Fibroblast of lung (primary cell): ENCODE data around the gene LZTR1. TPM values are rescaled to one million over a fixed set of nuclear protein-coding genes. Genes with fewer than 3 reads are reported as not detected.

Source experiments
- DNase-seq, 2 donors: peaks; one replicate each; pipeline versions ENCODE4 v3.0.0 to v3.0.0-alpha.2; 2010; ENCODE audit warnings: low read depth in 2 of 2
- H2AFZ ChIP-seq: 2 replicates; pipeline ENCODE4 v1.5.1; 2012; ENCODE audit warnings: low read length, control low read depth, inconsistent platforms
- H3K27ac ChIP-seq: 2 replicates; pipeline ENCODE4 v1.5.1; 2011; ENCODE audit warnings: low read length, control low read depth; ENCODE audit not compliant: insufficient read depth
- H3K27me3 ChIP-seq: 2 replicates; pipeline ENCODE4 v1.5.1; 2011; ENCODE audit warnings: mild to moderate bottlenecking, low read length; ENCODE audit not compliant: control insufficient read depth, insufficient read depth
- H3K36me3 ChIP-seq: 2 replicates; pipeline ENCODE4 v1.5.1; 2011; ENCODE audit warnings: low read length; ENCODE audit not compliant: control insufficient read depth, insufficient read depth
- H3K4me1 ChIP-seq: 2 replicates; pipeline ENCODE4 v1.5.1; 2011; ENCODE audit warnings: low read length; ENCODE audit not compliant: control insufficient read depth, insufficient read depth; ENCODE audit errors: extremely low read depth
- H3K4me2 ChIP-seq: 2 replicates; pipeline ENCODE4 v1.5.1; 2011; ENCODE audit warnings: low read length, control low read depth; ENCODE audit not compliant: insufficient read depth; ENCODE audit errors: extremely low read depth
- H3K4me3 ChIP-seq, 4 experiments: fragments of 200-600 bp in 1 of 4; sonication (generic) in 1 of 4; replicated peaks in 1 of 4; 2 replicates each; pipeline ENCODE4 v1.5.1; 2011 to 2016; ENCODE audit warnings: low read length in 4 of 4, low read depth in 3 of 4, mild to moderate bottlenecking in 3 of 4, control low read depth in 2 of 4, inconsistent platforms in 1 of 4, mixed read lengths in 1 of 4; ENCODE audit not compliant: insufficient read depth in 1 of 4; ENCODE audit errors: control extremely low read depth in 1 of 4
- H3K79me2 ChIP-seq: 2 replicates; pipeline ENCODE4 v1.5.1; 2012; ENCODE audit warnings: mild to moderate bottlenecking, low read length, inconsistent platforms; ENCODE audit not compliant: control insufficient read depth, insufficient read depth
- H3K9ac ChIP-seq: 2 replicates; pipeline ENCODE4 v1.5.1; 2011; ENCODE audit warnings: mild to moderate bottlenecking, low read length, control low read depth; ENCODE audit not compliant: insufficient read depth
- H3K9me3 ChIP-seq: 2 replicates; pipeline ENCODE4 v1.5.1; 2012; ENCODE audit warnings: low read depth, low read length; ENCODE audit not compliant: control insufficient read depth, insufficient read depth
- H4K20me1 ChIP-seq: 2 replicates; pipeline ENCODE4 v1.5.1; 2011; ENCODE audit warnings: low read length; ENCODE audit not compliant: control insufficient read depth, insufficient read depth; ENCODE audit errors: extremely low read depth
- CTCF ChIP-seq, 2 donors: IDR thresholded peaks in 1 of 2; conservative IDR thresholded peaks in 1 of 2; 1 replicate in 1 of 2; 2 replicates in 1 of 2; pipeline ENCODE4 v1.5.1; 2011 to 2012; ENCODE audit warnings: low read length in 2 of 2, control low read depth in 1 of 2, inconsistent platforms in 1 of 2, low read depth in 1 of 2, mild to moderate bottlenecking in 1 of 2
- EZH2 ChIP-seq: IDR thresholded peaks from 2 replicates; pipeline ENCODE4 v1.5.1; 2012; ENCODE audit warnings: low read length, control low read depth, mild to moderate bottlenecking; ENCODE audit errors: missing control alignments
- polyA plus RNA-seq, 2 donors: library from polyadenylated mRNA; depleted of rRNA in 1 of 2; stranded (reverse) in 1 of 2; unstranded in 1 of 2; fragments of >200 nt; gene quantifications; 2 replicates each; pipeline ENCODE4 v1.2.1, GENCODE V29; 2011 to 2012; ENCODE audit warnings: missing spikeins in 1 of 2
- total RNA-seq: library from RNA; depleted of rRNA; stranded (reverse); fragments of >200 nt; gene quantifications from 2 replicates; pipeline ENCODE4 v1.2.1, GENCODE V29; 2014

Gene LZTR1
- total and polyA plus RNA-seq, 2 donors (not counting 1 experiment from before 2014, with no cell fraction given) = 27.4 to 75.8 TPM

- no peak overlapping the region for H3K27ac ChIP-seq
- peaks cover 2% of the 10 kb centered on the region for H3K27me3 ChIP-seq
- no peak for TF ChIP-seq CTCF (conservative IDR thresholded peaks at IDR 0.05 in 1 of 2, IDR thresholded peaks at IDR 0.05 in 1 of 2; ENCODE audit: low read depth in 1 of 2, low read length in 2 of 2)
- TF ChIP-seq EZH2 = no peak
- H3K36me3 ChIP-seq = no peaks in the 10 kb centered on the region
- H4K20me1 ChIP-seq = no peaks in the 10 kb centered on the region
- H3K4me3 ChIP-seq = no peak overlapping the region
- no peak overlapping the region for H3K9ac ChIP-seq
- no peaks in the 10 kb centered on the region for H3K9me3 ChIP-seq
- no peak overlapping the region for H3K4me2 ChIP-seq
- no peak overlapping the region for H2AFZ ChIP-seq
- H3K79me2 ChIP-seq = no peaks in the 10 kb centered on the region
- peaks cover 9% of the 10 kb centered on the region for H3K4me1 ChIP-seq
- DNase-seq = no peak
Measured at GRCh38 chr22:21025266-21025665, 43.2 kb downstream of the LZTR1 start.

GRCh38 chr22:21025763-21026755 is 44.0 kb downstream of the LZTR1 start:
- H3K4me3 ChIP-seq = no peak overlapping the region
- H2AFZ ChIP-seq = no peak overlapping the region
- H3K27ac ChIP-seq = no peak overlapping the region
- no peak for TF ChIP-seq EZH2
- TF ChIP-seq CTCF (conservative IDR thresholded peaks at IDR 0.05 in 1 of 2, IDR thresholded peaks at IDR 0.05 in 1 of 2; ENCODE audit: low read depth in 1 of 2, low read length in 2 of 2) = no peak
- H3K36me3 ChIP-seq = no peaks in the 10 kb centered on the region
- no peaks in the 10 kb centered on the region for H4K20me1 ChIP-seq
- no peaks in the 10 kb centered on the region for H3K9me3 ChIP-seq
- H3K79me2 ChIP-seq = no peaks in the 10 kb centered on the region
- H3K9ac ChIP-seq = no peak overlapping the region
- no peak for DNase-seq
- H3K4me2 ChIP-seq = no peak overlapping the region
- H3K27me3 ChIP-seq = peaks cover 7% of the 10 kb centered on the region
- peaks cover 9% of the 10 kb centered on the region for H3K4me1 ChIP-seq

GRCh38 chr22:21026783-21027692 is 44.9 kb downstream of the LZTR1 start:
- no peaks in the 10 kb centered on the region for H3K79me2 ChIP-seq
- H3K4me1 ChIP-seq = peaks cover 9% of the 10 kb centered on the region

More at GRCh38 chr22:21026783-21027692, 44.9 kb downstream of the LZTR1 start:
- no peak overlapping the region for H3K4me3 ChIP-seq
- no peak overlapping the region for H2AFZ ChIP-seq
- TF ChIP-seq CTCF (conservative IDR thresholded peaks at IDR 0.05 in 1 of 2, IDR thresholded peaks at IDR 0.05 in 1 of 2; ENCODE audit: low read depth in 1 of 2, low read length in 2 of 2) (no peak), EZH2 (no peak)
- peak; percentile 40 to 80 for DNase-seq
- H3K9ac ChIP-seq = no peak overlapping the region
- no peak overlapping the region for H3K27ac ChIP-seq
- no peaks in the 10 kb centered on the region for H3K36me3 ChIP-seq
- H4K20me1 ChIP-seq = no peaks in the 10 kb centered on the region
- H3K27me3 ChIP-seq = peaks cover 17% of the 10 kb centered on the region
- H3K9me3 ChIP-seq = no peaks in the 10 kb centered on the region
- no peak overlapping the region for H3K4me2 ChIP-seq
